ENCODE results near the gene ZRANB1. TPM values are rescaled to one million over a fixed set of nuclear protein-coding genes. Genes with fewer than 3 reads are reported as not detected.

The ZRANB1 gene
- total RNA-seq, 1 experiment from 2014 or later: 23.2 TPM

GRCh38 chr10:124939290-124939689 lies 2.6 kb upstream of the ZRANB1 start:
- TF ChIP-seq CTCF (IDR thresholded peaks at IDR 0.05; ENCODE audit: unreplicated experiment): no peak
- no peak for DNase-seq (ENCODE audit: unreplicated experiment)
- H3K9me3 Mint-ChIP-seq (ENCODE audit: unreplicated experiment): no peaks in the 10 kb centered on the region
- no peaks in the 10 kb centered on the region for H3K27me3 Mint-ChIP-seq (ENCODE audit: insufficient read depth, unreplicated experiment)
- H3K36me3 Mint-ChIP-seq (ENCODE audit: insufficient read depth, unreplicated experiment): peaks cover 7% of the 10 kb centered on the region
- intact Hi-C loops (cut with micrococcal nuclease): no loop called here
- peaks cover 25% of the 10 kb centered on the region for H3K4me1 Mint-ChIP-seq (ENCODE audit: insufficient read depth, unreplicated experiment)
- ChIA-PET CTCF (interaction anchor here (0.5 to 0.6 kb wide), 3 partner anchors 15 to 126 kb away, joined by 3 to 4 read pairs (median 3); no protein-coding TSS in a partner anchor), POLR2A (interaction anchor here (0.5 to 3.2 kb wide), 6 partner anchors 8 to 31 kb away, joined by 3 to 21 read pairs (median 4); no protein-coding TSS in a partner anchor)
- H3K27ac Mint-ChIP-seq (ENCODE audit: low read depth, unreplicated experiment): no peak overlapping the region
- BruUV-seq (replicated peaks): no TSS peak
- no peak overlapping the region for H3K4me3 Mint-ChIP-seq (ENCODE audit: unreplicated experiment)

- H3K27ac Mint-ChIP-seq (ENCODE audit: low read depth, unreplicated experiment): peak overlapping the region; percentile 93
- no peaks in the 10 kb centered on the region for H3K9me3 Mint-ChIP-seq (ENCODE audit: unreplicated experiment)
- no peaks in the 10 kb centered on the region for H3K27me3 Mint-ChIP-seq (ENCODE audit: insufficient read depth, unreplicated experiment)
- peak overlapping the region; percentile 28 for H3K4me3 Mint-ChIP-seq (ENCODE audit: unreplicated experiment)
- ChIA-PET POLR2A (interaction anchor here (0.8 to 3.2 kb wide), 4 partner anchors 25 to 30 kb away, joined by 3 to 21 read pairs (median 8); no protein-coding TSS in a partner anchor), CTCF (no interaction called here)
- no peak for DNase-seq (ENCODE audit: unreplicated experiment)
- TF ChIP-seq CTCF (IDR thresholded peaks at IDR 0.05; ENCODE audit: unreplicated experiment): no peak
- H3K4me1 Mint-ChIP-seq (ENCODE audit: insufficient read depth, unreplicated experiment): peaks cover 35% of the 10 kb centered on the region
- TSS peak; percentile 41 for BruUV-seq (replicated peaks)
- intact Hi-C loops (cut with micrococcal nuclease): no loop called here
- H3K36me3 Mint-ChIP-seq (ENCODE audit: insufficient read depth, unreplicated experiment): peaks cover 7% of the 10 kb centered on the region
Measured at GRCh38 chr10:124942317-124943169, 620 bp downstream of the ZRANB1 start.

GRCh38 chr10:124943301-124944092 lies 1.6 kb downstream of the ZRANB1 start:
- Mint-ChIP-seq H3K27ac (ENCODE audit: low read depth, unreplicated experiment) (peak overlapping the region; percentile 93), H3K9me3 (ENCODE audit: unreplicated experiment) (no peaks in the 10 kb centered on the region), H3K4me3 (ENCODE audit: unreplicated experiment) (peak overlapping the region; percentile 43), H3K27me3 (ENCODE audit: insufficient read depth, unreplicated experiment) (no peaks in the 10 kb centered on the region), H3K4me1 (ENCODE audit: insufficient read depth, unreplicated experiment) (peaks cover 37% of the 10 kb centered on the region), H3K36me3 (ENCODE audit: insufficient read depth, unreplicated experiment) (peaks cover 10% of the 10 kb centered on the region)
- DNase-seq (ENCODE audit: unreplicated experiment): peak; percentile 33
- CTCF ChIA-PET: no interaction called here
- no peak for TF ChIP-seq CTCF (IDR thresholded peaks at IDR 0.05; ENCODE audit: unreplicated experiment)
- BruUV-seq (replicated peaks): TSS peak; percentile 66
- intact Hi-C loops (cut with micrococcal nuclease): no loop called here
- POLR2A ChIA-PET: interaction anchor here (0.7 to 2.5 kb wide), 4 partner anchors 22 to 115 kb away, joined by 3 to 13 read pairs (median 3); no protein-coding TSS in a partner anchor

- peaks cover 22% of the 10 kb centered on the region for H3K36me3 Mint-ChIP-seq (ENCODE audit: insufficient read depth, unreplicated experiment)
- no peaks in the 10 kb centered on the region for H3K9me3 Mint-ChIP-seq (ENCODE audit: unreplicated experiment)
- H3K27me3 Mint-ChIP-seq (ENCODE audit: insufficient read depth, unreplicated experiment): no peaks in the 10 kb centered on the region
- H3K4me3 Mint-ChIP-seq (ENCODE audit: unreplicated experiment): peak overlapping the region; percentile 59
- peaks cover 45% of the 10 kb centered on the region for H3K4me1 Mint-ChIP-seq (ENCODE audit: insufficient read depth, unreplicated experiment)
- ChIA-PET POLR2A (interaction anchor here (0.9 to 2.5 kb wide), 4 partner anchors 15 to 95 kb away, joined by 3 to 13 read pairs (median 4); no protein-coding TSS in a partner anchor), CTCF (interaction anchor here (0.6 kb wide), 1 partner anchor 19 kb away, joined by 3 read pairs; no protein-coding TSS in a partner anchor)
- H3K27ac Mint-ChIP-seq (ENCODE audit: low read depth, unreplicated experiment): peak overlapping the region; percentile 93
- no peak for TF ChIP-seq CTCF (IDR thresholded peaks at IDR 0.05; ENCODE audit: unreplicated experiment)
- BruUV-seq (replicated peaks): no TSS peak
- peak; percentile 34 for DNase-seq (ENCODE audit: unreplicated experiment)
- intact Hi-C loops (cut with micrococcal nuclease): no loop called here
Measured at GRCh38 chr10:124944982-124945381, 3.1 kb downstream of the ZRANB1 start.
